ENCODE results near the gene IL1RL1. TPM values are rescaled to one million over a fixed set of nuclear protein-coding genes. Genes with fewer than 3 reads are reported as not detected.

The IL1RL1 gene
- total and polyA plus RNA-seq, 4 donors, result 0.17 to 1.1 TPM; not detected in 2

- WGBS (ENCODE audit: insufficient coverage), result 76% methylated on average over 7 of the region's 11 CpGs
- Histone ChIP-seq H3K4me3 (ENCODE audit: low read depth, low read length) (no peak overlapping the region), H3K9me3 (ENCODE audit: control insufficient read depth, insufficient read depth, low read length) (no peaks in the 10 kb centered on the region), H3K27ac (ENCODE audit: low read depth, low read length) (no peak overlapping the region), H3K27me3 (ENCODE audit: control insufficient read depth, insufficient read depth, low read length) (no peaks in the 10 kb centered on the region), H3K4me1 (ENCODE audit: control insufficient read depth, insufficient read depth, low read length) (no peaks in the 10 kb centered on the region), H3K36me3 (ENCODE audit: control insufficient read depth, insufficient read depth, low read length) (no peaks in the 10 kb centered on the region)
- DNase-seq (ENCODE audit: low read depth in 4 of 6, low spot score in 6 of 6), result no peak
Observed at GRCh38 chr2:102304711-102305611, 6.4 kb upstream of the IL1RL1 start.

- no CpG with 5 or more reads among the region's 1 CpG for WGBS (ENCODE audit: insufficient coverage)
- no peak for DNase-seq (ENCODE audit: low read depth in 4 of 6, low spot score in 6 of 6)
- H3K4me3 ChIP-seq (ENCODE audit: low read depth, low read length), result no peak overlapping the region
- no peaks in the 10 kb centered on the region for H3K36me3 ChIP-seq (ENCODE audit: control insufficient read depth, insufficient read depth, low read length)
- H3K27ac ChIP-seq (ENCODE audit: low read depth, low read length), result no peak overlapping the region
- no peaks in the 10 kb centered on the region for H3K4me1 ChIP-seq (ENCODE audit: control insufficient read depth, insufficient read depth, low read length)
- no peaks in the 10 kb centered on the region for H3K27me3 ChIP-seq (ENCODE audit: control insufficient read depth, insufficient read depth, low read length)
- no peaks in the 10 kb centered on the region for H3K9me3 ChIP-seq (ENCODE audit: control insufficient read depth, insufficient read depth, low read length)
Observed at GRCh38 chr2:102306125-102306524, 5.2 kb upstream of the IL1RL1 start.

GRCh38 chr2:102313025-102313424, 1.7 kb downstream of the IL1RL1 start:
- Histone ChIP-seq H3K27me3 (ENCODE audit: control insufficient read depth, insufficient read depth, low read length) (no peaks in the 10 kb centered on the region), H3K36me3 (ENCODE audit: control insufficient read depth, insufficient read depth, low read length) (no peaks in the 10 kb centered on the region), H3K27ac (ENCODE audit: low read depth, low read length) (no peak overlapping the region), H3K4me3 (ENCODE audit: low read depth, low read length) (no peak overlapping the region), H3K4me1 (ENCODE audit: control insufficient read depth, insufficient read depth, low read length) (no peaks in the 10 kb centered on the region), H3K9me3 (ENCODE audit: control insufficient read depth, insufficient read depth, low read length) (no peaks in the 10 kb centered on the region)
- WGBS (ENCODE audit: insufficient coverage), result 78% methylated on average over 2 of the region's 2 CpGs
- no peak for DNase-seq (ENCODE audit: low read depth in 4 of 6, low spot score in 6 of 6)

GRCh38 chr2:102313471-102313870, 2.1 kb downstream of the IL1RL1 start:
- H3K4me1 ChIP-seq (ENCODE audit: control insufficient read depth, insufficient read depth, low read length), result no peaks in the 10 kb centered on the region
- no peaks in the 10 kb centered on the region for H3K27me3 ChIP-seq (ENCODE audit: control insufficient read depth, insufficient read depth, low read length)
- H3K9me3 ChIP-seq (ENCODE audit: control insufficient read depth, insufficient read depth, low read length), result no peaks in the 10 kb centered on the region
- H3K36me3 ChIP-seq (ENCODE audit: control insufficient read depth, insufficient read depth, low read length), result no peaks in the 10 kb centered on the region
- H3K4me3 ChIP-seq (ENCODE audit: low read depth, low read length), result no peak overlapping the region
- H3K27ac ChIP-seq (ENCODE audit: low read depth, low read length), result no peak overlapping the region
- WGBS (ENCODE audit: insufficient coverage), result 98% methylated on average over 6 of the region's 8 CpGs
- DNase-seq (ENCODE audit: low read depth in 4 of 6, low spot score in 6 of 6), result no peak

GRCh38 chr2:102313950-102314349, 2.6 kb downstream of the IL1RL1 start:
- Histone ChIP-seq H3K36me3 (ENCODE audit: control insufficient read depth, insufficient read depth, low read length) (no peaks in the 10 kb centered on the region), H3K27me3 (ENCODE audit: control insufficient read depth, insufficient read depth, low read length) (no peaks in the 10 kb centered on the region), H3K9me3 (ENCODE audit: control insufficient read depth, insufficient read depth, low read length) (no peaks in the 10 kb centered on the region), H3K4me3 (ENCODE audit: low read depth, low read length) (no peak overlapping the region), H3K4me1 (ENCODE audit: control insufficient read depth, insufficient read depth, low read length) (no peaks in the 10 kb centered on the region), H3K27ac (ENCODE audit: low read depth, low read length) (no peak overlapping the region)
- DNase-seq (ENCODE audit: low read depth in 4 of 6, low spot score in 6 of 6), result no peak
- 80% methylated on average over 1 of the region's 3 CpGs for WGBS (ENCODE audit: insufficient coverage)

- WGBS (ENCODE audit: insufficient coverage), result no CpG with 5 or more reads among the region's 2 CpGs
Observed at GRCh38 chr2:102315921-102316320, 4.6 kb downstream of the IL1RL1 start.

GRCh38 chr2:102317715-102318114, 6.4 kb downstream of the IL1RL1 start:
- H3K27ac ChIP-seq (ENCODE audit: low read depth, low read length), result no peak overlapping the region
- no peak for DNase-seq (ENCODE audit: low read depth in 4 of 6, low spot score in 6 of 6)
- no peaks in the 10 kb centered on the region for H3K9me3 ChIP-seq (ENCODE audit: control insufficient read depth, insufficient read depth, low read length)
- H3K36me3 ChIP-seq (ENCODE audit: control insufficient read depth, insufficient read depth, low read length), result no peaks in the 10 kb centered on the region
- H3K4me1 ChIP-seq (ENCODE audit: control insufficient read depth, insufficient read depth, low read length), result no peaks in the 10 kb centered on the region
- no peak overlapping the region for H3K4me3 ChIP-seq (ENCODE audit: low read depth, low read length)
- no peaks in the 10 kb centered on the region for H3K27me3 ChIP-seq (ENCODE audit: control insufficient read depth, insufficient read depth, low read length)
- 18% methylated on average over 2 of the region's 2 CpGs for WGBS (ENCODE audit: insufficient coverage)

More at GRCh38 chr2:102315921-102316320, 4.6 kb downstream of the IL1RL1 start:
- no peak for DNase-seq (ENCODE audit: low read depth in 4 of 6, low spot score in 6 of 6)
- H3K4me3 ChIP-seq (ENCODE audit: low read depth, low read length), result no peak overlapping the region
- no peaks in the 10 kb centered on the region for H3K27me3 ChIP-seq (ENCODE audit: control insufficient read depth, insufficient read depth, low read length)
- no peak overlapping the region for H3K27ac ChIP-seq (ENCODE audit: low read depth, low read length)
- no peaks in the 10 kb centered on the region for H3K36me3 ChIP-seq (ENCODE audit: control insufficient read depth, insufficient read depth, low read length)
- no peaks in the 10 kb centered on the region for H3K9me3 ChIP-seq (ENCODE audit: control insufficient read depth, insufficient read depth, low read length)
- H3K4me1 ChIP-seq (ENCODE audit: control insufficient read depth, insufficient read depth, low read length), result no peaks in the 10 kb centered on the region

- Histone ChIP-seq H3K36me3 (ENCODE audit: control insufficient read depth, insufficient read depth, low read length) (no peaks in the 10 kb centered on the region), H3K9me3 (ENCODE audit: control insufficient read depth, insufficient read depth, low read length) (no peaks in the 10 kb centered on the region), H3K27me3 (ENCODE audit: control insufficient read depth, insufficient read depth, low read length) (no peaks in the 10 kb centered on the region), H3K4me1 (ENCODE audit: control insufficient read depth, insufficient read depth, low read length) (no peaks in the 10 kb centered on the region), H3K27ac (ENCODE audit: low read depth, low read length) (no peak overlapping the region), H3K4me3 (ENCODE audit: low read depth, low read length) (no peak overlapping the region)
- DNase-seq (ENCODE audit: low read depth in 4 of 6, low spot score in 6 of 6), result no peak
- 100% methylated on average over 1 of the region's 2 CpGs for WGBS (ENCODE audit: insufficient coverage)
Observed at GRCh38 chr2:102318437-102318836, 7.1 kb downstream of the IL1RL1 start.

GRCh38 chr2:102321941-102322719, 10.8 kb downstream of the IL1RL1 start:
- H3K4me1 ChIP-seq (ENCODE audit: control insufficient read depth, insufficient read depth, low read length), result no peaks in the 10 kb centered on the region
- H3K9me3 ChIP-seq (ENCODE audit: control insufficient read depth, insufficient read depth, low read length), result no peaks in the 10 kb centered on the region
- H3K4me3 ChIP-seq (ENCODE audit: low read depth, low read length), result no peak overlapping the region
- H3K27ac ChIP-seq (ENCODE audit: low read depth, low read length), result no peak overlapping the region
- H3K27me3 ChIP-seq (ENCODE audit: control insufficient read depth, insufficient read depth, low read length), result no peaks in the 10 kb centered on the region
- no peaks in the 10 kb centered on the region for H3K36me3 ChIP-seq (ENCODE audit: control insufficient read depth, insufficient read depth, low read length)
- 100% methylated on average over 2 of the region's 6 CpGs for WGBS (ENCODE audit: insufficient coverage)
- no peak for DNase-seq (ENCODE audit: low read depth in 4 of 6, low spot score in 6 of 6)
